GM10266 (cell line): Measurements from ENCODE around the gene PITX2.

Experiments
- DNase-seq: peaks from one replicate; pipeline ENCODE4 v3.0.0; 2012; ENCODE audit errors: extremely low spot score
- CTCF ChIP-seq: IDR thresholded peaks from 2 replicates; pipeline ENCODE4 v1.5.1; 2012; ENCODE audit warnings: mild to moderate bottlenecking, low read depth; ENCODE audit not compliant: control insufficient read depth, insufficient read depth; ENCODE audit errors: missing control alignments

Gene PITX2

GRCh38 chr4:110612631-110613269 is 10.1 kb downstream of the PITX2 start:
- TF ChIP-seq CTCF: no peak
- peak; percentile 24 for DNase-seq

- no peak for TF ChIP-seq CTCF
- peak; percentile 25 for DNase-seq
These were observed 10.9 kb downstream of the PITX2 start for GRCh38 chr4:110611968-110612447.

- peak; percentile 24 for DNase-seq
- no peak for TF ChIP-seq CTCF
These were observed 11.7 kb downstream of the PITX2 start for GRCh38 chr4:110610940-110611831.

GRCh38 chr4:110610620-110610939 is 12.3 kb downstream of the PITX2 start:
- no peak for TF ChIP-seq CTCF
- DNase-seq: no peak

GRCh38 chr4:110609044-110609750 is 13.7 kb downstream of the PITX2 start:
- no peak for DNase-seq
- TF ChIP-seq CTCF: no peak

GRCh38 chr4:110605077-110605476 is 17.8 kb downstream of the PITX2 start:
- no peak for DNase-seq
- no peak for TF ChIP-seq CTCF
